HG02973 (cell line): ENCODE data around the gene CAPZB.
"Not testable (repeated sequence)": the region's sequence is repeated elsewhere in the genome, so short reads cannot be mapped to it uniquely, and the experiment has no call there.

ENCODE experiments used
- ATAC-seq: cut with Tn5 transposase; IDR thresholded peaks from one replicate; pipeline ENCODE4 v1.9.1; 2021; ENCODE audit warnings: moderate library complexity; ENCODE audit not compliant: unreplicated experiment

CAPZB gene

DNA sequence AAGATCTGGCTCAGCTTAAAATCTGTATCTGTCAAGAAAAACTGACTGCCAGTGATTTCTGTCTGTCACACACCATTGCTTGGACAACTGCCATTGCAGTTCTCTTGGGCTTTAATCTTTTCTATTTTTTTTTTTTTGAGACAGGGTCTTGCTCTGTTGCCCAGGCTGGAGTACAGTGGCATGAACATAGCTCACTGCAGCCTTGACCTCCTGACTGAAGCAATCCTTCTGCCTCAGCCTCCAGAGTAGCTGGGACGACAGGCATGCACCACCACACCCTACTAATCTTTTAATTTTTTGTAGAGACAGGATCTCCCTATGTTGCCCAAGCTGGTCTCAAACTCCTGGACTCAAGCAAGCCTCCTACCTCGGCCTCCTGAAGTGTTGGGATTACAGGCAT, 14.5 kb upstream of the CAPZB start:
- ATAC-seq = not testable (repeated sequence)

DNA sequence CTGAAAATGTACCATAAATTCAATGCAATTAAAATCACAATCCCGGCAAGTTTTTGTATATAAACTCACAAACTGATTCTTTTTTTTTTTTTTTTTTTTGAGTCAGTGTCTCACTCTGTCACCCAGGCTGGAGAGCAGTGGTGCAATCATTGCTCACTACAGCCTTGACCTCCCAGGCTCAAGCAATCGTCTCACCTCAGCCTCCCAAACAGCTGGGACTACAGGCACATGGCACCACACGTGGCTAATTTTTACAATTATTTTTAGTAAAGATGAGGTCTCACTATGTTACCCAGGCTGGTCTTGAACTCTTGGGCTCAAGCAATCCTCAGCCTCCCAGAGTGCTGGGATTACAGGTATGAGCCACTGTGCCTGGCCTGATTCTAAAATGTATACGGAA, 12.1 kb upstream of the CAPZB start:
- ATAC-seq = not testable (repeated sequence)

DNA sequence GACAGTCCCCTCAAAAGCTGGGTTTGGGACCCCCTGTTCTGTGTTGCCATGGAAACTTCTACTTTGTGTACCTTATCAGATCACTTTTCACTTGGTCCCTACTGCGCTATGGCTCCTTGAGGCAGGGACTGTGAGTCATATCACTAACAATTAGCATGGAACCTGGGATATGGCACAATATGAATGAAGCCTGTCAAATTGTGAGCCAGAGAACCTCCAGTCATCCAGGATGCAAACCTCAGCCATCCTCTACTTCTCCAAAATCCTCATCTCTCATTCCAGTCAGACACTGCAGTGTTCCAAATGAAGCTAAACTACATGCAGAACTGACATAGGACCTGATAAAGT, 11.2 kb upstream of the CAPZB start:
- ATAC-seq = no peak

DNA sequence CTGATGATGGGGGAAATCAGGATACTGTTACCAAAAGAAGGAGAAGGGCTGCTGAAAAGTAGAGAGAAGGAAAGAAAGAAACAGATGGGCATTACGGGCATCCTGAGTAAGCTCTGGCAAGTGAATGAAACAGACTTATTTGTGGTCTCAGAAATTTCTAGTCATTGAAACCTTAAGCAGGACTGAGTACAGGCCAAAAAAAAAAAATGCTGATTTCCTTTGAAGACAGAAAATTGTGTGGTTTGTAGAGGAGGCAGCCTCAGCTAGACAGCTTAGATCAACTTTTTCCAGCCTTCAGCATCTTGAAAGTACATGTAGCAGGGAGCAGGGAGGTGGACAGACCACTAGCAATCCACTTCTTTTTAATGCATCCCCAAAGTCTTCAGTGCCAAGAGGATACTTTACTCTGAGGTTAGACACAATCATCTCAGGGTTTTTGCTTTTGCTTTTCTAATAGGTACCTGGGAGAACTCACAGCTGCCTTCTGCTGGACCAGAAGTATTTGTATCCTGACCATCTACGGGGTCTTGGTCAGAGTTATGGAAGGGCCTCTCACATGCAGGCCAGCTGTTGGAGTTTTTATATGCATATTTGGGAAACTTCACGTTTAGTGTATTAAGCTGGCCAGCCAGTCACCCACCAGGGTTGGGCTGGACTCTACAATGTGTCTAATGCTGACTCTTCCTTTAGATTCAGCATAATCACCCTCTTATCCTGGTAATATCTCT, 10.6 kb upstream of the CAPZB start:
- ATAC-seq = no peak

DNA sequence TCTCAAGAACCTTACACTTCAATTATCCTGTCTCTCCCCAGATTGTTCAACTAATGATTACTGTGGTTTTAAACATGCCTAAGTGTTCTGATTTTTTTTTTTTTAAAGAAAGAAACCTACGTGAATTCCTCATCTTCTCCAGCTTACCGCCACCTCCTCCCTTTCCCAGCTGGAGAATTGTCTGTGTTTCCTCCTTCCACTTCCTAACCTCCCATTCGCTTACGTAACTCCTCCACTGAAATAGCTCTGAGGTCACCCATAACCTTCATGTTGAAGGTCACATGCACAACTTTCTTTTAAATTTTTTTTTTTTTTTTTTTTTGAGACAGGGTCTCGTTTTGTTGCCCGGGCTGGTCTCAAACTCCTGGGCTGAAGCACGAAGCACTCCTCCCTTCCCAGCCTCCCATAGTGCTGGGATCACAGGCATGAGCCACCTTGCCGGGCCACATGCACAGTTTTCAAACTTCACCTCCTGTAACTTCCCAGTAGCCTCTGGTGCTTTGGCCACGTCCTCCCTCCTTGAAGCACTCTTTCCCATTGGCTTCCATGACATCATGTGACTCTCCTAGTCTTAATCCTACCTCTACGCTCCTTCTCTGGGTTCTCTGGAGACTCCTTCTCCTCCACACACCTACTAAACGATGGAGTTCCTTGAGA, 9.8 kb upstream of the CAPZB start:
- ATAC-seq = no peak

DNA sequence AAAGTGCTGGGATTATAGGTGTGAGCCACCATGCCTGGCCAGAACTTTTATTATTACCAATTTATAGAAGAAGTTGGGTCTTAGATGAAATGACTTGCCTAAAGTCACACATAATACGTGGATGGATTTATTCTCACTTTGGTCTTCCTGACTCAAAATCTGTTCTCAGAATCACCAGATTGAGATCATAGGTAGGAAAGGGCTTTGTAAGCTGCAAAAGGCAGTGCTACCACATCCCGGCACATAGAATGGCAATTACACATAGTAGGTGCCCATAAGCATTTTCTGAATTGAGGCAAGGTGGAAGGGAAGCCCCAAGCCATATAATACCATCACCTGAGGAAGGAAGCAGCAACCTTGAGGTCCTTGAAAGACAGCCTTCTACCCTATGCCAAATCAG, 8.2 kb upstream of the CAPZB start:
- ATAC-seq = no peak

DNA sequence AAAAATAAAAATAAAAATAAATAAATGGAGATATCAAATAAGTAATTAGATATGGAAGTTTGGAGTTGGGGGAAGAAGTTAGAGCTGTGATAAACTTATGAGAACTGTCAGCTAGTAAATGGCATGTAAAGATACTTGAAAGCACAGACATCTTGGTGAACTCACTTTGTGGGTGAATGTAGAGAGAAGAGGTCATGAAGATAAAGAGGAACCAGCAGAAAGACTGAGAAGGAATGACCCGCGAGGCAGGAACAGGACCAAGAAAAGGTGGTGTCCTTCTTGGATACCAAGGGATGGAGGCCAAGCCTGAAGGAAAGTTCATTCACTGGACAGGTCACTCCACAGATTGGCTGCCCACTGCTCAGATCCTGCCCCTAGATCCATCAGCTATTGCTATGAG, 4.7 kb upstream of the CAPZB start:
- no peak for ATAC-seq

DNA sequence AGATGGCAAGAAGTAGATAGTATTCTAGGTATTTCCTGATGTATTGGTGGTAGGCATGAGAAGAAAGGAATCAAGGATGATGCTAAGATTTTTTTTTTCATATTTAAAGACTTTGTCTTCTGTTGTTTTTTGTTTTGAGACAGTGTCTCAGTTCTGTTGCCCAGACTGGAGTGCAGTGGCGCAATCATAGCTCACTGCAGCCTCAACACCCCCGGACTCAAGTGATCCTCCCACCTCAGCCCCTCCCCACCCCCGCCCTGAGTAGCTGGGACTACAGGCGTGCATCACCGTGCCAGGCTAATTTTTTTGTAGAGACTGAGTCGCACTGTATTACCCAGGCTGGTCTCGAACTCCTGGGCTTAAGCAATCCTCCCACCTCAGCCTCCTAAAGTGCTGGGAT, 2.8 kb upstream of the CAPZB start:
- ATAC-seq = no peak

DNA sequence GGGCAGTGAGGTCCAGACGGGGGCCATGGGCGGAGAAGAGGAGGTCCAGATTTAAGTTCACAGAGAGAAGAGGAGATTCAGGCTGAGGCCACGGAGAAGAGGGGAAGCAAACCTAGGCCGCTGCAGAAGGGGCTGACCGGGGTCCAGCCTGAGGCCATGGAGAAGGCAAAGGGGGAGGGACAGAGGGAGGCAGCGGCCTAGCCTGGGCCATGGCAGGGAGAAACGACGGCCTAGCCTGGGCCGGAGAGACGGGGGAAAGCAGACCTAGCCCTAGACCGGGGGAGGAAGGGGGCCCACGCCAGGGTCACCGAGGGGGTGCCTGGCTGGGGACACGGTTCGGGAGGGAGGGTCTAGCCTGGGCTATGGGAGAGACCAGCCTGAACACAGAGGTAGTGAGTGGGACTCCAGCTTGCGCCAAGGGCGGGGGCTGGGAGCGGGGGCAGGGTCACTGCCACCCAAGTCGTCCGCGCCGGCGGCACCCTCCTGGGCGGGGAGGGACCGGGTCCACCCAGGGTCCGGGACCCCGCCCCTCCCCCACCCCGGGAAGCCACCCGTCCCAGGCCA, 459 bp downstream of the CAPZB start:
- ATAC-seq = peak; percentile 13

DNA sequence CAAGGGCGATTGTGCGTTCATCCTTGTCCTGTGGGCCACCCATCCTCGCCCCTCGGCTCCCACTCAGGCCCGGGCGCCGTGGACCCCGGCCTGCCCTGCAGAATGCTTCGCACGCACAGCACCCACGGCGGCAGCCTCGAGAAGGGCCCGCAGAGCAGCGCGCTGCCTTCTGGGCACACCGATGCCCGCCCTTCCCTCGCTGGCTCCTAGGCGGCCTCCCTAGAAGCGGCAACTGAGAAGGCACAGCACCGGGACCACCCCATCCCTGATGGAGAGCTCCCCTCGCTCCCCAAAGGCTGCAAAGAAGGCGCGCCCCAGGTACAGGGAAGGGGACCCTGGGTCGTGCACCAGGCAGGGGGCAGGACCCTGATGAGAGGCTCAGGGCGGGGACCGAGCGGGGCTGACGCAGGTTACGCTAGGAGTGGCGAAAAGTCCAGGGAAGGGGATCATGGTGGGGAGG, 971 bp downstream of the CAPZB start:
- ATAC-seq = no peak

DNA sequence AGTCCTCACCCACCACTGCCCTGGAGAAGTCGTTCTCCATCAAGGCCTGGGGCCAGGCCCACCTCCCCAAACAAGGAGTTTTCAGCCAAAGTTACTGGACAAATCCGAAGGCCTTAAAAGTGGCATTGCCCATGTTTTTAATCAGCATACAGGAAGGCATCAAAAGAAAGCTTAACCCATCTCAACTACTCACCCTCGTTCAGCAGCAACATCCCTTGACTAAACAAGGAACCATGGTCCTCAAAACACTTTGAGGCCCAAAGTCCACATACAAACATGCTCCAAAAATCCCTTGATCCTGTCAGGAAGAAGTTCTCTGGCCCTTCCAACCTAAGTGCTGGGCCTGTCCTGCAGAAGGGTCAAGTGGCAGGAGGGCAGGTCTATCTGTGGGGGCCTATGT, 1.6 kb downstream of the CAPZB start:
- no peak for ATAC-seq

DNA sequence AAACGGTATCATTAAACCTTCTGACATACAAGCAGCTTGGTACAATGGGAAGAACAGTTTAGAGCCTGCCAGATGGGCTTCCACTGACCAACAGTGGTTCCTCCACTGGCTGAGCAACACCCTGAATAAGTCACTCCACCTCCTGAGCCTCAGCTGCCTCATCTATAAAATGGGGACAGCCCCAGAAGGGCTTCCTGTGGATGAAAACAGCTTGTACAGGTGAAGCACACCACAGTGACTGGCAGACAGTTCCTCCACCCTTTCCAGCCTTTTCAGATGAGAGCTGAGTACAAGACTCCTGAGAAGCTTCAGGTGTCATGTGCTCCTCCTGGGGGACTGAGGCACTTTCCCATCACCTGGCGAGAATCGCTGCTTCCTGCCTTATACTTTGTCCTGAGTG, 2.1 kb downstream of the CAPZB start:
- ATAC-seq = no peak

DNA sequence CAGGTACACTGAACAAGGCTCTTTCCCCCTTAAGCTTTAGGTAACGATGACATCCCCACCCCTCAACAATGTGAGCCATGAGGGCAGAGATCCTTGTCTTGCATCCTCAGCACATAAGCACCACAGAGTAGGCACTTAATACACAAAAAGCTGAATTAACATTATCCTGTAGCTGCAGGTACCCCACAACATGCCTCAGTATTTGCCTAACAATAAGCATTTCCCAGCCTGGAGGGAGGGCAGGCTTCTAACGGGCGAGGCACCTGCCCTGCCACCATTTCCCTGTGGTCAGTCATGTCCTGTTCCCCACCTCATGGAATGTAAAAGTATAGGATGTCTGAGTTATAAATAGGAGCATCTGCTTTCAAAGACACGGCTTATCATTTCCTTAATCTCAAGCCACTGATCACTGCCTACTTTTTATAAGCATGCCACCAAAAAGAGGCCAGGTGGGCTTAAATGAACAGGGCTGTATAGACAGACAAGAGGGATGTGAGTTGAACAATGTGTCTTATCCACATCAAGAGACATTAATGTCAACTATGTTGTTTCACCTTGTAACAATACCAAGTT, 3.4 kb downstream of the CAPZB start:
- no peak for ATAC-seq

DNA sequence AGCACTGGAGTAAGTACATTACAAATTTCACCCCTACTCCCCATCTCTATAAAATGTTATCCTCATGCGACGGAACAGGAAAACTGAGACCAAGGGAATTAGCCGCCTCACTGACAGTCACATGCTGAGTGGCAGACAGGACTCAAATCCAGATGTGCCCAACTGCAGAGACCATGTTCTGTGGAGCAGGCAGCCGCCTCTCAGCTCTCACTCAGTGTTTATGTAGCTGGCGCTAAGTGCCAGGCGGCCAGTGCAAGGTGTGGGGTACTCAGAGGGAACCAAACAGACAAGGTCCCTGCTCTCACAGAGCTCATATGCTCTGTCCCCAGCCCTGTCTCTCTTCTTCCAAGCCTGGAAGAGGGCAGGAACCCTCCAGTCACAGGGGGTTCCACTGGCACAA, 5.1 kb downstream of the CAPZB start:
- ATAC-seq = no peak

DNA sequence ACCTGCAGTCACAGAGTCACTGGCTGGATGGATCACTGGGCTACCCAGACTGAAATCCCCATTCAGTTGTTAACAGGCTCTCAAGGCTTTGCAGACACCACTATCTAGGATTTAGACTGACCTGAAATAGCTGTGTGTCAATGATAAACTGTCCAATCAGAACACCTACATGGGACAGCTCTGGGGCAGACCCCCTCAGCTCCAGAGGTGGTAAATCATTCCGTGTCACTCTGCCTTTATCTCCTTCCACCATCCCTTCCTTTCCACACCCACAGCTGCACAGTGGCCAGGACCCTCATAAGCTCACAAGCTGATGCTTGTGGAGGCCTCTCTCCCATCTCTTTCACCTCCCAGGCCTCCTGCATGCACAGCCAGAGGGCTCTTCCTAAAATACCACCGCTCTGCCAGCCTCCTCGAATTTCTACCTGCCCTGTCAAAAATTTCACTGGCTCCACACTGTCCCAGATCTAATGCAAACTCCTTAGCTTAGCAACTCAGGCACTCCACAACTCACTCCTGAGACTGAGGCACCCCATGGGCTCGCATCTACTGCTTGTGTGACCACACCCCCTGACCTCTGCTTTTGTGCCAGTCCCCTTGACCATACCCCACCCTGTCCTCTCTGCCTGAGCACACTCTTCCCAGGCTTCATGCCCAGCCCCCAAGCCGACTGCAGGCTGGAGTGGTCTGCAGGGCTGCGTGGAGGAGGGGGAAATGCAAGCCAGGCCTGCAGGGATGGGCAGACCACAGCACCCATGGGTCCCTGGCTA, 5.8 kb downstream of the CAPZB start:
- no peak for ATAC-seq

DNA sequence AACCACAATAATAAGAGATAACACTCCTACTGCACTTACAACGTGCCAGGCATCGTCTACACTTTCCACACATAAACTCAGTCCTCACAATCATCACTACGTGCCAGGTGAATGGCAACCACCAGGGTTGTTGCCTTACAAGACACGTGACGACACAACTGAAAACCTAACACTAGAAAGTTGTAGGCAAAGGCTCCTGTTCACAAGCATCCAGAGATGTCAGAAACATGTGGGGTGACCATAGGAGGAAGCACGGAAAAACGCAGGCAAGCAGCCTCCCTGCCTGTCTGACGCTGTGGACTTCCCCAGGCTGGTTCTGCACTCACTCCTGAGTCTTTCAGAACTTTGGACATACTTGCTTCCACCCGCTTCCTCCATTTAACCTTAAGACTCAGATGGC, 7.0 kb downstream of the CAPZB start:
- no peak for ATAC-seq

DNA sequence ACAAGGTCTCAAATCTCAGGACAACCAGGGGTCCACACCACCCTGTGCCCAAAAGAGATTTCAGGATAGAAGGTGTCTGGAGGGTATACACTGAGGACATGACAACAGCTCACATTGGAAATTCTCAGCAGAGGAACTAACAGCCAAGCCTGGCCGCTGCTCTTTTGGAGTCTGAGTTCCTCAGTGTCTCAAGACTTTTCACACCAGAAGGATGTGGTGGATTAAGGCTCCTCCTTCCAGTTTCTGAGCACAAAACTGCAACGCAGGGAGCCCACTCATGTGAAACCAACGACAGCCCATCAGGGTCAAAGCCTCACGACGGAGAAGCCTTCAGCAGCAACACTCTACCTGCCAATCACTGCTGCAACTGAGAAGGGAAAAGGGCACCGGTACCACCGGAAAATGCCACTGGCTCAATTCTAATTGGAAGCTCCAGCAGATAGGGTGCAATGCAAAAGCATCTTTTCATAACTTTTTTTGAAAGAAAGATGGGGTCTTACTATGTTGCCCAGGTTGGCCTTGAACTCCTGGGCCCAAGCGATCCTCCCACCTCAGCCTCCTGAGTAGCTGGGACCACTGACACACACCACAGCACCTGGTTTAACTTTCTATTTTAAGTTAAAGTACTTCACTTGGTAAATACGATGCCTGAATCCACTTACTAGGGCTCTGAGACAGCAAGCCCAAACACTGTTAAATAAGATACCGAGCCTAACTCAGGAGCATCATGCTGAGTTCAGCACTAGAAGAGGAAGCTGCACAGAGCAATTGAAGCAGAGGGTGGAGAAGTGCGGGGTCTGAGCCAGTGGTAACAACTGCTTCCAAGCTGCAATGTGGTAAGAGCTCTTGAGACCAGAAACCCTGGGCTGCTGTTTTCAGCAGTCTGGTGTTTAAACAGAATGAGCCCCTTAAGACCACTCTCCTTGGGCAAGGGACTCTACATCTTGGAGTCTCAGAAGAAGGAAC, 7.8 kb downstream of the CAPZB start:
- peak; percentile 38 for ATAC-seq

DNA sequence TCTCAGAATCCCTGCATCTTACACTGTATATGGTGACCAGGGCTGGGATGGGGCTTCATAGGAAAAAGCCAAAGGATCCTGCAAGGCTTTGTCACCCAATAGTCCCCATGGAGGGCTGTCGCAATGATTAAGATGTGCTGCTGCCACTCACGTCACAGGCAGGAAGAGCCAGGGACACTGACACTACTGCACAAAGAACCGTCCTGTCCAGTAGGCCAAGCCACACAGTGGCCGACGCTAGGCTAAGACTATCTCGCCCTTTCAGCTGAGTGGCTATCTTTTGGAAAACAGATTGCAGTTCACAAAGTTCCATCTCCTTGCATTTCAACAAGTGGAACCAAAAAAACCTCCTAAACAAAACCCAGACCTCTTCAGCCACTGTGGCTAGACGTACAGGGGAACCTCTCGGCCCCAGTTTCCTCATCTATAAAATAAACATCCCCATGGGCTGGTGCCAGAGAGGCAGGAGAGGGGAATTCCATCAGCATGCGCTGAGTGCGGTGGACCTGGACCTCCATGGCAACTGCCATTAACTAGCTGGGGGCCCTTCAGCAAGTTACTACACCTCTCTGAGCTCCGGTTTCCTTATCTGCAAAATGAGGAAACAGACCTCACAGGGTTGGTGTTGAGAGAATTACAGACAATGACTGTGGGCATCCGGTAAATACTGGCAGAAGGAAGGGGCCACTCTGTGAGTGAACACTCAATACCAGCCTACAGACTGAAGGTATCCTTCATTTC, 8.7 kb downstream of the CAPZB start:
- ATAC-seq = peak; percentile 42

DNA sequence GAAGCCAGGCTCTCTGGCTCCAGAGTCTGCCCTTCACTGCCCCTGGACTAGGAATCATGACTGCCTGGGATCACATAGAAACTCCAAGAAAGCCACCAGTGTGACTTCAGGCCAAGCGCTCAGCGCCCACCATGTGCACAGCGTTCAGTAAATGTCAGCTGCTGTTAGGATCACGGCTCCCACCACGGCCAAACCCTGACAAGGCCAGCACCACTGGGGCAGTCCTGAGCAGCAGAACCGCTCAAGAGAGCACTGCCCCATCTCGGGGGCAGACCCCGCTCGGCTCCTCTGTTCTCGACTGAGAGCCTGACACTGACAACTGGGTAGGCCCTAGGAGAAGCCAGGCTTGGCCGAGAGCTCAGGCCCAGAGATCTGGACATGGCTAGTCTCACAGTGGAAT, 10.0 kb downstream of the CAPZB start:
- ATAC-seq = no peak

DNA sequence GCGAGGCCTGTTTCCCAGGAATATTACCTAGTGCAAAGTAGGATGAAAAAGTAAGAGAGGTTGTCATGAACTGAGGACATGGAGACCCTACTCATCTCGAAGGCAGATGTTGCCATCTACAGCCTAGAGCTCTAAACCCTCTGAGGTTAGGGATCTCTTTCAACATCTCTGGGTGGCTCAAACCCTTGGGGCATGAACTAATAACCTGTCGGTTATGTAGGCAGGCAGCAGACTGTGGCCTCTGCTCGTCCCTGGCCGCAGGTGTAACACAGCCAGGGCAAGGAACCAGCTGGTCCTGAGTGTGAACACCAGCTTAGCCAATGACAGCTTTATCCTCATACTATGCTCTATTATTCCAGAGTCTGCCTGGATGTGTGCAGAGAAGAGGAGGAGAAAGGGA, 13.2 kb downstream of the CAPZB start:
- ATAC-seq = no peak
